ENCODE measurements around the gene CNGB1. TPM values are rescaled to one million over a fixed set of nuclear protein-coding genes. Genes with fewer than 3 reads are reported as not detected.

Gene CNGB1
- total and polyA plus RNA-seq, 2 experiments from 2014 or later: not detected

- Histone ChIP-seq H3K27ac (no peak overlapping the region), H3K4me2 (no peak overlapping the region), H3K9me2 (replicated peaks; ENCODE audit: insufficient read depth) (no peaks in the 10 kb centered on the region), H3K36me3 (replicated peaks; ENCODE audit: insufficient read depth, low read depth) (no peaks in the 10 kb centered on the region), H2AFZ (no peak overlapping the region), H3K79me2 (no peaks in the 10 kb centered on the region), H3K4me3 (no peak overlapping the region), H4K20me1 (ENCODE audit: insufficient read depth, poor library complexity, severe bottlenecking) (no peaks in the 10 kb centered on the region), H3K27me3 (no peaks in the 10 kb centered on the region), H3K9me3 (ENCODE audit: low read depth) (no peaks in the 10 kb centered on the region), H3K4me1 (ENCODE audit: insufficient read depth) (peaks cover 4% of the 10 kb centered on the region)
- 68% methylated on average over 11 of the region's 11 CpGs for WGBS (ENCODE audit: low lambda C conversion rate, missing lambda C conversion rate)
- no peak for TF ChIP-seq EZH2phosphoT487 (IDR thresholded peaks at IDR 0.05; ENCODE audit: low read depth, severe bottlenecking, unreplicated experiment)
- no peak for TF ChIP-seq CTCF (IDR thresholded peaks at IDR 0.05; ENCODE audit: poor library complexity)
- no peak for TF ChIP-seq EZH2 (IDR thresholded peaks at IDR 0.05; ENCODE audit: borderline replicate concordance)
- DNase-seq (ENCODE audit: low spot score): no peak
Observed at GRCh38 chr16:57941016-57941664, 29.8 kb downstream of the CNGB1 start.

GRCh38 chr16:57940382-57940966 is 30.5 kb downstream of the CNGB1 start:
- no peaks in the 10 kb centered on the region for H3K9me3 ChIP-seq (ENCODE audit: low read depth)
- no peaks in the 10 kb centered on the region for H3K36me3 ChIP-seq (replicated peaks; ENCODE audit: insufficient read depth, low read depth)
- H3K4me2 ChIP-seq: no peak overlapping the region
- H3K4me1 ChIP-seq (ENCODE audit: insufficient read depth): peaks cover 4% of the 10 kb centered on the region
- H2AFZ ChIP-seq: no peak overlapping the region
- 90% methylated on average over 5 of the region's 5 CpGs for WGBS (ENCODE audit: low lambda C conversion rate, missing lambda C conversion rate)
- H3K9me2 ChIP-seq (replicated peaks; ENCODE audit: insufficient read depth): no peaks in the 10 kb centered on the region
- TF ChIP-seq EZH2phosphoT487 (IDR thresholded peaks at IDR 0.05; ENCODE audit: low read depth, severe bottlenecking, unreplicated experiment) (no peak), EZH2 (IDR thresholded peaks at IDR 0.05; ENCODE audit: borderline replicate concordance) (no peak), CTCF (IDR thresholded peaks at IDR 0.05; ENCODE audit: poor library complexity) (no peak)
- no peak overlapping the region for H3K27ac ChIP-seq
- no peak for DNase-seq (ENCODE audit: low spot score)
- H3K79me2 ChIP-seq: no peaks in the 10 kb centered on the region
- no peak overlapping the region for H3K4me3 ChIP-seq
- no peaks in the 10 kb centered on the region for H4K20me1 ChIP-seq (ENCODE audit: insufficient read depth, poor library complexity, severe bottlenecking)
- H3K27me3 ChIP-seq: no peaks in the 10 kb centered on the region

DNA sequence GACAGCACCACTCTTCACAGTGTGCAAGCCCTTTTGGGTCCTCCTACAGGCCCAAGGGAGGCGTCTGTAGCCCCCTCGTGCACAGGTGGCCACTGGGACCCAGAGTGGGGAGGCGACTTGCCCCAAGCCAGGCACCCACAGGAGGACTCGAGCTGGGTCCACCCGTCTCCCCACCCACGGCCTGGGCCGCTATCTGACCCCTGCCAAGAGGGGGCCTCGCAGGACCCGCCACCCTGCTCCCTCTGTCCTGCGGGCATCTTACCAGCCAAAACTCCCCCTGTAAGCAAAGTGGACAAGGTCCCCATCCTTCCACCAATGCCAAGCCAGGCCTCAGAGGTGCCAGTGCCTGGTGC is 31.1 kb downstream of the CNGB1 start:
- TF ChIP-seq EZH2phosphoT487 (IDR thresholded peaks at IDR 0.05; ENCODE audit: low read depth, severe bottlenecking, unreplicated experiment) (no peak), CTCF (IDR thresholded peaks at IDR 0.05; ENCODE audit: poor library complexity) (no peak), EZH2 (IDR thresholded peaks at IDR 0.05; ENCODE audit: borderline replicate concordance) (no peak)
- no peaks in the 10 kb centered on the region for H3K9me3 ChIP-seq (ENCODE audit: low read depth)
- DNase-seq (ENCODE audit: low spot score): no peak
- 91% methylated on average over 10 of the region's 10 CpGs for WGBS (ENCODE audit: low lambda C conversion rate, missing lambda C conversion rate)
- H4K20me1 ChIP-seq (ENCODE audit: insufficient read depth, poor library complexity, severe bottlenecking): no peaks in the 10 kb centered on the region
- H3K36me3 ChIP-seq (replicated peaks; ENCODE audit: insufficient read depth, low read depth): no peaks in the 10 kb centered on the region
- H3K79me2 ChIP-seq: no peaks in the 10 kb centered on the region
- no peak overlapping the region for H3K4me3 ChIP-seq
- no peak overlapping the region for H3K4me2 ChIP-seq
- H2AFZ ChIP-seq: no peak overlapping the region
- no peaks in the 10 kb centered on the region for H3K27me3 ChIP-seq
- no peaks in the 10 kb centered on the region for H3K9me2 ChIP-seq (replicated peaks; ENCODE audit: insufficient read depth)
- H3K27ac ChIP-seq: no peak overlapping the region
- peaks cover 4% of the 10 kb centered on the region for H3K4me1 ChIP-seq (ENCODE audit: insufficient read depth)
